GM18526 (cell line): Measurements from ENCODE around the gene S1PR3.

Source experiments
- POLR2A ChIP-seq: IDR thresholded peaks from 3 replicates; pipeline ENCODE4 v1.6.1; 2011; ENCODE audit not compliant: insufficient read length; ENCODE audit errors: extremely low read depth

The S1PR3 gene

GRCh38 chr9:88959727-88960469 lies 31.4 kb upstream of the S1PR3 start:
- TF ChIP-seq POLR2A = no peak

- TF ChIP-seq POLR2A = no peak
These were observed 30.6 kb upstream of the S1PR3 start for GRCh38 chr9:88960632-88961031.

- no peak for TF ChIP-seq POLR2A
These were observed 25.8 kb upstream of the S1PR3 start for GRCh38 chr9:88965473-88965872.

DNA sequence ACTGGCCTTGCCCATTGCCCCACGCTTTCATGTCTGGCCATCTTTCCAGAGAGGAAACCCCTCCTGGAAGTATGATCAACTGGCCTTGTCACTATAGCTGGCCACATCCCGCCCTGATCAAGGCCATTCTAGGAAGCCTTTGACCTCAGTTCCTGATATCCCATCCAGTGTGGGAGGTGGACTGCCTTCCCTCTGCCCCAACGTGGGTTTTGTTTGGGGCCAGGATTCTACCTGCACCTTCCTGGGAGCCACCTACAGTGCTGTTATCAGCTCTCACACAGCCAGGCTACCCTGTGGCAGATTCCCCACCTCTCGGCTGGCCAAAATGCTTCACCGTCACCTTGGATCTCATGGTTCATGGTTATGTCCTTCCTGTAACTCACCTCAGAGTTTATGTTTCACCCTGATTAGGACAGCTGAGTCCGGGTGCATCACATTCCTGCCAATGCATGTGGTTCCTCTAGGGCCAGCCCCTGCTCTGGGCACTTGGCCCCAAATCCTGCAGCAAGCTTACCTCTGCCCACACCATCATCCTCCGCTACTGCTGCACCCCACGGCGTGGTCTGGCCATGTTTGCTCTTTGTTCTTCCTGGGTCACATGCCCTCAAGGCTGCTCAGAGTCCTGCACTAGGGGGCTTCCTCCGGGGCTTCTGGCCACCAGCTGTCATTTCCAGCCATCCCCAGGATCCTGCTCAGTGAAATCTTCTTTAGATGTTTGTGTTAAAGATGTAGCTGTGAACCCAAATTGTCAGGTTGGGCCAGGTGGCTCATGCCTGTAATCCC lies 24.2 kb upstream of the S1PR3 start:
- no peak for TF ChIP-seq POLR2A

DNA sequence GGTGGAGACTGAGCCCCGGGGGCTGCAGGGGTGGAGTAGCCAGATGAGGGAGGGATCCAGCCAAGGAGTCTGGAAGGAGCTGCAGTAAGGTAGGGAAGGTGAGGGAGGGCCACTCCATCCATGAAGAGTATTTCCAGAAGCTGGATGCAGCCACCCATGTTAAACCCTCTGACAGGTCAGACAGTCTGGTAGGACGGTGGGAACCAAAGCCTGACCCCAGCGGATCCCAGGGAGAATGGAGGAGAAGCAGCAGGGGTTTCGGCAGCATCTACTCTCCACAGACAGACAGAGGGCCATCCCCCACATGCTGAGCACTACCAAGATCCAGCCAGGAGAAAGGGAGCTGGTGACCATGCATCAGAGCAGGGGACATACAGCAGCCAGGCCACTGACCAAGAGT lies 22.5 kb upstream of the S1PR3 start:
- TF ChIP-seq POLR2A = no peak

GRCh38 chr9:88969646-88970373 lies 21.5 kb upstream of the S1PR3 start:
- TF ChIP-seq POLR2A = no peak

DNA sequence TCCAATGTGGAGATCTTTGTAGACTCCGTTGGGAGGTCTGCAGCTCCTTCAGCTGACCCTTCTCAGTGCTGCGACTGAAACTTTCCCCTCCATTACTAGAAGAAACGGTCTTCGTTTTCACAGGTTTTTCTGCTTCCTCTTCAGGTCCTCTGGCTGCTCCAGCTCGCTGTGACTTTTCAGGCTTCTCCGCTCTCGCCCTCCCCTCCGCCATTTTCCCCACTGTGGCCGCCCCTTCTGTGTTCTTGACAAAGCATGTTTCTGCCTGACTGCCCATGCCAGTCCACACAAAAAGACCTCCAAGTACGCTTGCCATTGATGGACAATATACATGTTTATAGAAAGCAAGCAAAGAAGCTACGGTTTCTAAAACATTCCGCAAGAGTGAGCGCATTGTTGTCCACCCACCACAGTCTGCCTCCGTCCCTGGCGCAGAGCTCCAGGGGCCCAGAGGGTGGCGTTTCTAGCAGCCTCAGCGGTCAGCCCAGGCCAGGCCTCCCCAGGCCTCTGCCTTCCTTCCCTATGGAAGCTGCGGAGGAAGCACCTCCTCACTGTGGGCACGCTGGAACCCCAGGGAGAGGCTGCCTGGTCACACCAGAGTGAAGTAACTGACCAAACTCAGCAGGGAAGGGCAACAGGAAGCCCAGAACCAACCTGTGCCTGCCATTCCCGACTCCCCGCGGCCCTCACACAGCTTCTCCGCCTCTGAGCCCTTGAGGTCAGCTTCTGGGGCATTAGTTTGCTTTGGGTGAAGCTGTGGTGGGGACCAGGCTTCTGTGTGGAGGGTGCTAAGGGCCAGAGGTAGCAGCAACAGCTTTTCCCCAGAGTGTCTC lies 19.9 kb upstream of the S1PR3 start:
- TF ChIP-seq POLR2A = no peak

- TF ChIP-seq POLR2A = no peak
These were observed 18.9 kb upstream of the S1PR3 start for GRCh38 chr9:88972401-88972800.

GRCh38 chr9:88973281-88974045 lies 17.8 kb upstream of the S1PR3 start:
- no peak for TF ChIP-seq POLR2A

DNA sequence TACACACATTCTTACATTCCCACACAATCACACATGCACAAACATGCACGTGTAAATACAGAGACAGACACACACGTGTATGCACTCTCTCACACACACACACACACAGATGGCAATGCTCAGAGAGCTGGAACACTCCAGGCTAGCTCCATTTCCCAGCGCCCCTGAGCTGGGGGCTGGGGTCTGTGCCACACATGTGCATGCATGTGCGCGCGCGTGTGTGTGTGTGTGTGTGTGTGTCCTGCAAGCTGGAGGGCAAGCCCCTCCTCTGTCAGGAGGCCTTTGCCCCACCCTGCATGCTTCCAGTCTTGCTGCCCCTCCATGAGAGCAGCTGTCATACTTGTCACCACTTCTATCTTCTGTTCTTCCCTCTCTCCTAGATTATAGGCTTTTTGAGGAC lies 16.6 kb upstream of the S1PR3 start:
- no peak for TF ChIP-seq POLR2A

DNA sequence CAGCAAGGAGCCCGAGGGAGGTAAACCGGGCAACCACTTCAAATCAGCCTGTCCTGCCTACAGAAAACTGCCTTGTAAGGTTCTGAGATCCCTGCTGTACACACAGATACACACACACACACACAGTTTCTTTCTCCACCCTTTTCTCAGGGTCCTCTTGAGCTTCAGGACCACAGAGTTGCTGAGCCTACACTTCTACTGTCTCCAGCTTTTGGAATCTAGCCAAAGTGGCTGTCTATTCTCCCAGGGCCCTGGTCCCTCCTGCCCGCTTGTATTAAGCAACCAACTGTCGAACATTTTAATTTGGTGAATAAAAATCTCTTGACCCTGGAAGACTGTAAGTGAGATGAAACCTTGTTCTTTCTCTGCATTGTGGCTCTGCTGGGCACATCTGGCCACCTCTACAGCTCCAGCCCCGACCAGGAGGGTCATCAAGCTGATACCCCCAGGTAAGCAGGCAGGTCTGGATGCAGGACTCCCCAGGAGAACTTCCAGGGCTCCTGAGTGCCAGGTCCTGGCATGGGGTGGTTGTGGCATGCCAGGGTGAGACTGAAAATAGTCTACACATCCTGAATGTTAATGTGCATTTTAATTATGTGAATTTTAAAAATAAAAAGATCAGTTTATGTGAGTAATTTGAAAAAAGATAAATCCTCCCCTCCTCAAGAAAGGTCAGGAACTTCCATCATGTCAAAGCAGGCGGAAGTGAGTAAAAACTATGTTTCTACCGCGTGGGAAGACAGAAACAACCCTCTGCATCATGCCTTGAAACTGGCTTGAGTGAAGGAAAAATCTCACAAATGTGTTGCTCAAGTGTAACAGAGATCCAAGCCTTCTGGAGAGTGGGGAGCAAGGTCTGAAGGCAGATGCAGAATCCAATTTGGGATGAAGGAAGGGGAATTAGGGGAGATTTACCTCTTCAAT lies 15.0 kb upstream of the S1PR3 start:
- TF ChIP-seq POLR2A = no peak

GRCh38 chr9:88976890-88977257 lies 14.4 kb upstream of the S1PR3 start:
- TF ChIP-seq POLR2A = no peak

DNA sequence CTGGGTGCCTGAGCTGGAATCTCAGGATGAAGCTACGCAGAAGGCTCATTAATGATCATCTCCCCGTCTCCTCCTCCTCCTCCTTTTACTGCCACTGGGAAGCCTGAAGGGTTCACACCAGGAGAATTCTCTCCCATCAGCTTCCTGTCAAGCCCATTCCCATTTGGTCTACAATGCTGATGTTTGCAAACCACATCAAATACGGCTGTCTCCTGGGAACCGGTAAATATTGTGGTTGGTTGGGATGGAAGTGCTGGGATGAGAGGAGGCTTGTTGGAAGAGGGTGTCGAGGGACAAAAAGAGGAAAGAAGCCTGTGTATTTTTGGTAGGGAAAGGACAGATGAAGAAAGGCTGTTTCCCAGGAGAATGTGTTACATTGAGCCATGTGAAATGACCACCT lies 13.2 kb upstream of the S1PR3 start:
- TF ChIP-seq POLR2A = no peak

DNA sequence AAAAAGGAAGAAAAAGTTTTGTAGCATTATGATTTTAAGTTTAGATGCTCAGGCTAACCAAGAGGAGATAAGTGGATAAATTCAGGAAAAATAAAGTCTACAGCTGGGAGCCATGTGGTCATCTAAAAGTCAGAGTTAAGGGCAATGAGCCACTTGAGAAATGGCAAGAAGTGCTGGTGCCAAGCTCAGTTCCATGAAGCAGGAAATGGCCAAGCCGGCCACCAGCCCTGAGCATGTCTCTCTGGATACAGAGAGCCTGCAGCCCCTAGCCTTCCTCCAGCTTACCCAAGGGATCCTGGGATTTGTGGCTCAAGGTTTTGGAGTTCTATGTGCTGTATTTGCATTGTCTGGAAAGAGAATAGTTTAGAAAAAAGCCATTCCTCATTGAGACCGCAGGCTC lies 12.2 kb upstream of the S1PR3 start:
- TF ChIP-seq POLR2A = no peak

- no peak for TF ChIP-seq POLR2A
These were observed 11.5 kb upstream of the S1PR3 start for GRCh38 chr9:88979791-88980190.
